Activated T-cell treated with anti-CD3 and anti-CD28 coated beads for 1 hour (primary cell): Measurements from ENCODE around the gene PMFBP1.
A peak's percentile ranks its signal among the peaks of the same experiment; 100 is the strongest.

Source experiments
- DNase-seq: peaks from one replicate; pipeline ENCODE4 v3.0.0-alpha.2; 2020; ENCODE audit warnings: low read depth

The PMFBP1 gene

GRCh38 chr16:72131036-72131435 lies 40.9 kb downstream of the PMFBP1 start:
- DNase-seq: no peak

GRCh38 chr16:72129976-72130656 lies 41.8 kb downstream of the PMFBP1 start:
- no peak for DNase-seq

- no peak for DNase-seq
Measured at GRCh38 chr16:72128701-72129100, 43.3 kb downstream of the PMFBP1 start.

- DNase-seq: no peak
Measured at GRCh38 chr16:72126429-72126765, 45.6 kb downstream of the PMFBP1 start.

GRCh38 chr16:72125635-72126428 lies 46.1 kb downstream of the PMFBP1 start:
- no peak for DNase-seq

- DNase-seq: peak; percentile 50
Measured at GRCh38 chr16:72124761-72125634, 47.0 kb downstream of the PMFBP1 start.

- DNase-seq: no peak
Measured at GRCh38 chr16:72124148-72124547, 47.8 kb downstream of the PMFBP1 start.

- no peak for DNase-seq
Measured at GRCh38 chr16:72123426-72123825, 48.5 kb downstream of the PMFBP1 start.

GRCh38 chr16:72122916-72123315 lies 49.0 kb downstream of the PMFBP1 start:
- no peak for DNase-seq

- no peak for DNase-seq
Measured at GRCh38 chr16:72122308-72122707, 49.6 kb downstream of the PMFBP1 start.

GRCh38 chr16:72120026-72120425 lies 51.9 kb downstream of the PMFBP1 start:
- no peak for DNase-seq

- no peak for DNase-seq
Measured at GRCh38 chr16:72113616-72113945, 58.4 kb downstream of the PMFBP1 start.

GRCh38 chr16:72112906-72113615 lies 58.9 kb downstream of the PMFBP1 start:
- no peak for DNase-seq

GRCh38 chr16:72112452-72112792 lies 59.5 kb downstream of the PMFBP1 start:
- no peak for DNase-seq

- DNase-seq: no peak
Measured at GRCh38 chr16:72111657-72112451, 60.1 kb downstream of the PMFBP1 start.

- DNase-seq: no peak
Measured at GRCh38 chr16:72110662-72111615, 61.0 kb downstream of the PMFBP1 start.

GRCh38 chr16:72109966-72110530 lies 61.9 kb downstream of the PMFBP1 start:
- DNase-seq: no peak

- no peak for DNase-seq
Measured at GRCh38 chr16:72109300-72109699, 62.7 kb downstream of the PMFBP1 start.

GRCh38 chr16:72108353-72109102 lies 63.4 kb downstream of the PMFBP1 start:
- no peak for DNase-seq
